Astrocyte of the hippocampus (primary cell): ENCODE data around the gene RYR2.
A peak's percentile ranks its signal among the peaks of the same experiment; 100 is the strongest.

Experiments
- DNase-seq: peaks from one replicate; pipeline ENCODE4 v3.0.0; 2011; ENCODE audit warnings: low read depth, low spot score

The RYR2 gene

DNA sequence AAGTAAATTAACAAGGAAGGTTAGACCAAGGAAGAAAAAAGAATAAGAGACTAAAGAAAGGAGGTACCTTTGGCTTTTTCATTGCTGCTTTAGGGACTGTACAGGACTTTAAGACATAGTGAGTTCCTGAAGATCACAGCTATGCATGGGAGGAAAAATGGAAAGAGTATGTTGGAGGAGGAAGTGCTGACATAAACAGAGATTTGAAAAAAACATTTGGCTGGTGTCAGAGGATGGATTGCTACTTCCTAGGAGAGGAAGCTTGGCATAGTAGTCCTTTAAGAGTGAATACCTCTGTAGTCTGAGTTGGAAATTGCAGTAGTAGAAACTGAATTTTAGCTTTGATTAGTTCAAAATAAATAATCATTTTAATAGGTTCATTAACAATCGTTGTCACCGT lies 398.4 kb downstream of the RYR2 start:
- no peak for DNase-seq

DNA sequence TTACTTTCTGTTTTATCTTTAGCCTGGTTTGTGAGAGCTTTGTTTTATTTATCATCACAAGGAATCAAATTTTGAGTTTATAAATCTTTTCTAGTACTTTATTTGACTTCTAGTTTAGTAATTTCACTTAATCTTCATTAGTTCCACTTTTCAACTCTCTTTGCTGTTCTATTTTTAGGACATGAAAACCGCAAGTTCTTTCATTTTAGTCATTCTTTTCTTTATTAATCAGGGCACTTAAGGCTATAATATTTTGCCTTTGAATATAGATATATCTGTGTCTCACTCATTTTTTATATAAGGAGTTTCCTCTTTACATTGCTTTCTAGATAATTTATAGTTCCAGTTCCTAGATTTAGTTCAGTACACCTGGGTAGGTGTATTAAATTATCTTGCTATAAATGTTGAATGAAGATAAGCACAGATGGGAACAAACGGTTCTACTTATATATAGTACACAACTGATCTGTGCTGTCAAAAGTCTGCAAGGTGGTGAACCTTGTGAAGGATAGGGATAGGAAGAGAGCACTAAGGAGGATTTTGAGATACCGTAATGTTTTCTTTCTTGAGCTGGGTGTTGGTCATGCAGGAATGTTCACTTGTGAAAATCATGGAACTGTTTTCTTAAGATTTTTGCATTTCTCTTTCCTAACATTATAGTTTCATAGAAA lies 402.3 kb downstream of the RYR2 start:
- DNase-seq = no peak

GRCh38 chr1:237448042-237448441 lies 406.1 kb downstream of the RYR2 start:
- DNase-seq = no peak

DNA sequence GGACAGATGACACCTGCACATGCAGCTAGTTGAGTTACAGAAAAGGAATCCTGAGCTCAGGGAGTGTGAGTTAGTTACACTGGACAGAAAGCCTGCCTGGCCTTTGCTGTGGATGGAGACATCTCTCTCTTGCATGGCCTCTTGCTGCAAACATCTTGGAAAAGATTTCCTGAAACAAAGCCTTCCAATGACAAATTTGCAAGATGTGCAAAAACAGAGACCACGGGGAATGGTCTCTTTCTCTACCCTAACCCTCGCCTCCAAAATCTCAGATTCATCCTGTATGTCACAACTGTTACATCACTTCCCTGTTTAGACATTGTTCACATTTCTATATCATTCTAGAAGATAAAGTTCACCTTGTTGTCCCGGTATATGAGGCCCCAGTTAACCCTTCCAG lies 415.6 kb downstream of the RYR2 start:
- DNase-seq = no peak

GRCh38 chr1:237467320-237467719 lies 425.3 kb downstream of the RYR2 start:
- no peak for DNase-seq

GRCh38 chr1:237470712-237471338 lies 428.8 kb downstream of the RYR2 start:
- DNase-seq = no peak

DNA sequence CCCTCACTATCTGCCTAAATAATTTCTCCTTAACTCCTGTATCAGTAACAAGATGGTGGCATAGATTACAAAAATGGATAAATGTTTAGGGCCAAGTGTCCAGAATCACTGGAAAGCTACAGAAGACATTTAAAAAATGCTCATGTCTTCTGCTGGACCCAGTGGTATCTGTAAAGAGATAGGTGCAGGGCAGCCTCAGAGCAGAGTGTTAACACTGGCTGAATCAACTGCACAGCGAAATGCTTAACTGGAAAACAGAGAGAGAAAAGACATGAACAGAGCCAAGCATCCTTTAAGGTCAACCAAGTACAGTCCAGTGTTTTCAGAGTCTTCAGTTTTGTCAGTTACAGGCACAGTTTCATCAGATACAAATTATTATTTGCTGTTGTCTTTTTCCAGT lies 429.4 kb downstream of the RYR2 start:
- DNase-seq = no peak

DNA sequence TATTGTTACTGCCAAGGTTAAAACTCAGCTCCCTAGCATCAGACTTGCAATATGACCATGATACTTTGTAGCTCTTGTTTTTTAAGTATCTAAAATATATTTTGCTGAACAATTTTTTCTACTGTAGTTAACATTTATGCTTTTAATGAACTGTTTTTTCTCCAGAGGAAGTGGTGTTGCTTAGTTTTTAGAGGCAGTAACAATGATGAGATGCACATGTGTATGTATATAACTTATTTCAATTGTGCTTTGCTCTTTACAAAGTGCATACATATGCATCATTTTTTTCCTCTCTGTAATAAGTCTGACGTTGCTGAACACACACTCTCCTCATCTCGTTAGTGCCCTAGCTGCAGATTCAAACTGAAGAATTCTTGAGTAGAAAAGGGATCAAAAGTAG lies 430.0 kb downstream of the RYR2 start:
- no peak for DNase-seq

- no peak for DNase-seq
Measured at GRCh38 chr1:237473854-237474253, 431.9 kb downstream of the RYR2 start.

DNA sequence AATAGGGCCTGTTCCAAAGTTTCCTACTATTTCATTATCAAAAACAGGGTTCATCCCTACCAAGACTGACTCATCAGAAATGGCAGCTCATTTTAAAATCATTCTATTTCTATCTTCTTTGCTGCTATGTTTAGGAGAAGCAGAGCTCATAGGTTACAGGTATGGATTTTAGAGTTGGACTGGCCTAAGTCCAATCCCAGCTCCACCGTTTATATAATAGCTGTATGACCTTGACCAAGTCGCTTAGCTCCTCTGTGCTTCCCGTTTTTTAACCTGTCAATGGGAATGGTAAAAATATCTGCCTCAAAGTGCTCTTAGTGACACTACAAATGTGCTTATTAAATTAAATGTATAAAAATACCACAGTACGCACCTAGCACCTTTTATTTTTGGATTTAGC lies 436.1 kb downstream of the RYR2 start:
- no peak for DNase-seq

DNA sequence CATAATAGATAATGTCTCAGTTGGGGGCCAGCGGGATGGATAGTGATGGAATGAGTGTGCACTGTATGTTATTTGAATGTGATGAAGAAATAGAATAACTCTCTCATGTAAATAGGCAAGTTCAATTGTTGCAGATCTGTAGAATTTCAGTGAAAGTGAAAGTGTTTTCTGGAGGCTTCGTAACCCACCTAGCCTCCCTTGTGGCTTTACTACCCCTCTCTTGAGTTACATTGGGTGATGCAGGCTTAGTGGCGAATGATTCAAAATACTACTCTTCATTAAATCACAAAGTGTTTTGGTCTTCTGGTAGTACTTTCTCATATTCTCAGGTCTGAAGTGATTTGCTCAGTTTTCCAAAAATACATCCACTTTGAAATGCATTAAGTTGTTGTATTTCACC lies 436.9 kb downstream of the RYR2 start:
- DNase-seq = no peak

GRCh38 chr1:237482777-237483176 lies 440.8 kb downstream of the RYR2 start:
- peak; percentile 51 for DNase-seq

DNA sequence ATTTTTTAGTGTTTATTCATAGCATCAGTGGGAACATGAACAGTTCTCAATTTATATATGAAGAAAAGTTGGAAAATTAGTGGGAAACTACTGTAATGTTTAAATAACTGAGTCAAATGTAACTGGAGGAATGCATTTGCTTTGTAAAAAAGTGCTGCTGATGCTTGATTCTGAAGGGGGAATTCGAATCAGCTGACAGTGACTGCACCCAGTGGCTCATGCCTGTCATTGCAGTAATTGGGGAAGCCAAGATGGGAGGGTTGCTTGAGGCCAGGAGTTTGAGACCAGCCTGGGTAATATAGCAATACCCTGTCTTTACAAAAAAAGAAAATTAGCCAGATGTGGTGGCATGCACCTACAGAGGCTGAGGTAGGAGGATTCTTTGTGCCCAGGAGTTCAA lies 450.4 kb downstream of the RYR2 start:
- no peak for DNase-seq

GRCh38 chr1:237500566-237500965 lies 458.6 kb downstream of the RYR2 start:
- DNase-seq = no peak

- DNase-seq = no peak
Measured at GRCh38 chr1:237503292-237503691, 461.3 kb downstream of the RYR2 start.

- DNase-seq = no peak
Measured at GRCh38 chr1:237507005-237507404, 465.0 kb downstream of the RYR2 start.

- DNase-seq = no peak
Measured at GRCh38 chr1:237509748-237510147, 467.8 kb downstream of the RYR2 start.

GRCh38 chr1:237525102-237525501 lies 483.1 kb downstream of the RYR2 start:
- DNase-seq = no peak

- no peak for DNase-seq
Measured at GRCh38 chr1:237527761-237528160, 485.8 kb downstream of the RYR2 start.

- no peak for DNase-seq
Measured at GRCh38 chr1:237528545-237528944, 486.6 kb downstream of the RYR2 start.

DNA sequence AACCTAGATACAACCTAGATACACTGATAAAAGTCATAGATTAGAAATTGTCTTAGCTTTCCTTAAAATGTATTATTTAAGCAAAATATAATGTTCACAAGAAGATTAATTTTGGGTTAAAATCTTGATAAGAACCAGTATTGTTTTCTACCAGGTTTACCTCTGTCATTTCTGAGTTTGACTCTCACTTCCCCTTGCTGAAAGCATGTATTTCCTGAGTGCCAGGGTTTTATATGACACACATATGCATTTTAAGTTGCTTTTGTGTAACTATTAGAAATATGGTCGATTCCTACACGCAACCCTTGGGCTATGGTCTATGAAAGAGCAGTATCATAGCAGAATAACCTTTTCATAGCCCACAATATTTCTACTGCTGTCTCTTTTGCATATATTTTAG lies 497.1 kb downstream of the RYR2 start:
- DNase-seq = no peak

- DNase-seq = no peak
Measured at GRCh38 chr1:237542525-237543418, 500.8 kb downstream of the RYR2 start.

GRCh38 chr1:237553078-237553477 lies 511.1 kb downstream of the RYR2 start:
- no peak for DNase-seq
